HG03439 (cell line): ENCODE measurements around the gene ABI3BP.
"Not testable (repeated sequence)": the region's sequence is repeated elsewhere in the genome, so short reads cannot be mapped to it uniquely, and the experiment has no call there.

ENCODE experiments used
- ATAC-seq: cut with Tn5 transposase; IDR thresholded peaks from one replicate; pipeline ENCODE4 v1.9.1; 2021; ENCODE audit warnings: mild to moderate bottlenecking, moderate library complexity; ENCODE audit not compliant: unreplicated experiment

ABI3BP gene

DNA sequence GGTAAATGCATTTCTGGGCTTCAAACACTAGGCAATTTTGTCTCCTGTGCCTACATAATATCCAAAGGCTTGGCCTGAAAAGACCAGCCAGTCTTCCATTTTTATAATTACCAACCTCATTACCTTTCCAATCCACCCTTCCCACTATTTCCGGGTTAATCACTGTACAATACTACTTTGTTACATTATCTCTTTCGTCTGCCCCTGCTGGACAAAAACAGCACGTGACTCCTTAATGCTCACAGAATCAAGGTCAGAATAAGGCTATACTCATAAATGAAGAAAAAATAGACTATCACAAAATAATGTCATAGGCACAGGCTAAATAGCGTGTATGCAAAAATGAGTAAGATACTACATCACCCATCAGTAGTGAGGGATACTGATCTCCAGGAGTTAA is 40.1 kb downstream of the ABI3BP start:
- no peak for ATAC-seq

- ATAC-seq = no peak
These were observed 46.1 kb downstream of the ABI3BP start for GRCh38 chr3:100947119-100947518.

GRCh38 chr3:100946096-100946495 is 47.1 kb downstream of the ABI3BP start:
- ATAC-seq = not testable (repeated sequence)

DNA sequence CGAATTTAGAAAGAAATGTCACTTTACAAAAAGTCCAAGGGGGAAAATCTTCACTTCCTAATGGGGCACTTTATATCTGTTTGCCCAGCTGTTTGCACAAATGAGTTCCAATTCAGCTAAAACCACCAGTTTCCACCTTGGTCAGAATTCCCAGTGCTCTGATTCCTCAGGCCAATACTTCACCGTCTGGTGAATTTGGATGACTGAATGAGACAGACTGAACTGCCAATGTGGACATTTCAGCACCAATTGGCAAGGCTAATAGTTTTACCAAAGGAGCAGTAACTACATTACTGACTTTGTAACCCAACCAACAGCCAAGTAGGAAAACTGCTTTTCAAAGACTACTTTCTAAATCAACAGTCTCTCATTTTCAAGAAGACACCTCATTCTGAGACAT is 51.8 kb downstream of the ABI3BP start:
- ATAC-seq = no peak

DNA sequence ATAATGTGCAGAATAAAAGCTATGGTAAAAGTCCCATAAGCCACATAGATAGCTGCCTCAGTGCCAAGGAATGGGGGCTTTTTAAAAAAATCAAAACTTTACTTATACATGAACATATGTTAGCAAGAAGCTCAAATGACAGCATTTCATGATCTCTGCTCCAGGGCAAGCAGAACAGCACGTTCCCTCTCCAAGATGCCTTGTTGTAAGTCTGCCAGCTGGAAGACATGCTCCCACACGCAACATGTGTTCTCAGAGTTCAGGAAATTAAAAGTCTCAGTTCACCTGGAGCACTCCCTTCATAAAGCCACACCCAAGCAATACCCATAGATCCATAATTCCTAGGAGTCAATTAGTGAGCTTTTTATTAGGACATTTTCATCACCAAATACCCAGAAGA is 52.2 kb downstream of the ABI3BP start:
- ATAC-seq = no peak

DNA sequence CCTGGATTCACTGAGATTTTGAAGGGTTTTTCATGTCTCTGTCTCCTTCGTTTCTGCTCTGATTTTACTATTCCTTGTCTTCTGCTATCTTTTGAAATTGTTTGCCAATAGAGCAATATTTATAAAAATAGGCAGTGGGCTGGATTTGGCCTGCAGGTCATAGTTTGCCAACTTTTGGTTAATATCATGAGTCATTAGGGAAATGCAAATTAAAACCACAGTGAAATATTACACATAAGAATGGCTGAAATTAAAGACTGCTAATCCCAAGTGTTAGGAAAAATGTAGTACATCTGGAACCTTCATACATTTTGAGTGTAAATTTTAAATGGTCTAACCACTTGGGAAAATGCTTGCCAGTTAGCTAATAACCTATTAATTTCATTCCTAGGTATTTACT is 56.3 kb downstream of the ABI3BP start:
- ATAC-seq = no peak

DNA sequence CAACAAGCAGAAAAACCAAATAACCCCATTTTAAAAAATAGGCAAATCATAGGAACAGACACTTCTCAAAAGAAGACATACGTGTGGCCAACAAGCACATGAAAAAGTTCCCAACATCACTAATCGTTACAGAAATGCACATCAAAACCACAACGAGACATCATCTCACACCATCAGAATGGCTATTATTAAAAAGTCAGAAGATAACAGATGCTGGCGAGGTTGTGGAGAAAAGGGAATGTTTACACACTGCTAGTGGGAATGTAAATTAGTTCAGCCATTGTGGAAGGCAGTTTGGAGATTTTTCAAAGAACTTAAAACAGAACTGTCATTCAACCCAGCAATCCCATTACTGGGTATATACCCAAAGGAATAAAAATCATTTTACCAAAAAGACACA is 60.7 kb downstream of the ABI3BP start:
- ATAC-seq = no peak

GRCh38 chr3:100928638-100929428 is 64.4 kb downstream of the ABI3BP start:
- no peak for ATAC-seq

- no peak for ATAC-seq
These were observed 65.4 kb downstream of the ABI3BP start for GRCh38 chr3:100927775-100928174.

GRCh38 chr3:100915706-100916495 is 77.3 kb downstream of the ABI3BP start:
- ATAC-seq = no peak

GRCh38 chr3:100913870-100914648 is 79.2 kb downstream of the ABI3BP start:
- no peak for ATAC-seq

DNA sequence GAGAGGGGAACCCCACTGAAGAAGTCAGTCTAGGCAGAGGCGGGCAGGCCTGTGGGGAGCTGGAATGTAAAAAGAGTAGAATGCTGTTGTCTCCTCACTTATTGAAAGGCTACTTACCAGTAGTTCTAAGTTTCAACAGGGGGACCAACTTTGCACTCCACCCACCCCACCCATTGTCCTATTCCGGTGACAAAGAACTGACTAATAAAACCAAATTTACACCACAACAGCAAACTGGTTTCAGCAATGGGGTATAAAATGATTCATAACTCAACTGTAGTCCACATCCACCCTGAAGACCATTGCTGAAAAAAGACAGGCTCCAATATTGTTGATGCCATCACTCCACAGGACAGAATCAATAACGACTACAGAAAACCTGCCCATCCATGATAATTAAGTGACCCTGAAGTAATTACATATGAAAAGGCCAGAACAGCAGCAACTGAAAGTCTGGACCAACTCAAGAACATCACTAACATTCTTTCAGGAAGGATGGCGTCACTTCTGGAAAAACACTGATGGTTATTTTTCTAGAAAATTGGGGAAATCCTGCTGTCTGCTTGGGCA is 80.2 kb downstream of the ABI3BP start:
- no peak for ATAC-seq

GRCh38 chr3:100912571-100912970 is 80.7 kb downstream of the ABI3BP start:
- no peak for ATAC-seq

- ATAC-seq = no peak
These were observed 81.3 kb downstream of the ABI3BP start for GRCh38 chr3:100911956-100912355.

DNA sequence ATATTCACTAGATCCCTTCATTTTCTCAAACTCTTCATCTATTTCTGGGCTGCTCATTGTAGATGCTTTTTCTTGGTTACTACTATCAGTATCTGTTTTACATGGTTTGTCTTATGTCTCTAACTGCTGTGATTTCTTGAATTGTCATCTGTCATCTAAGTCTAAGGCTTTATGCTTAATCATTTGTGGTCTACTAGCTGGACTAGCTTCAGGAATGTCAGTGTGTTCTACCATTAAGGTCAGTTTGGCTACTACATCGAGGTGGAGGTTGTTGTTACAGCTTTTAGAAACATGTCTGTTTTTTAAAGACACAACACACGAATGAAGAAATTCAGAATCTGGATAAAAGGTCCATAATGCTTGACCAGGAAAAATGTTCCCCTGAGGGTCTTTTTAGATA is 82.2 kb downstream of the ABI3BP start:
- no peak for ATAC-seq

- ATAC-seq = no peak
These were observed 90.6 kb downstream of the ABI3BP start for GRCh38 chr3:100902572-100902971.

GRCh38 chr3:100900671-100901335 is 92.4 kb downstream of the ABI3BP start:
- no peak for ATAC-seq

GRCh38 chr3:100899440-100900091 is 93.7 kb downstream of the ABI3BP start:
- peak; percentile 77 for ATAC-seq

GRCh38 chr3:100898681-100899080 is 94.5 kb downstream of the ABI3BP start:
- no peak for ATAC-seq

DNA sequence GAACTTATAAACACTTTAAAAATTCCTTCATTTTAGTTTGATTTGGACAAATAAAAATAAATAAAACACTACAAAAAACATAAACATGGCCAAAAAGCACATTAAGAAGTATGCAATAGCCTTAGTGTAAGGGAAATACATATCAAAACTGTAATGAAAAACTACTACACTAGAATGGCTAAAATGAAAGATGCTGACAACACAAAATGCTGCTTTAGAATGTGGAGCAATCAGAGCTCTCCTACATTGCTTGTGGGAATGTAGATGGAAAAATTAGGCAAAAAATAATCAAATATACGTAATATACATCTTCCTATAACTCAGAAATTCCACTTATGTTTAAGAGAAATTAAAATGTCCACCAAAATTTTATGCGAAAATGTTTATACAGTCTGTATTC is 96.2 kb downstream of the ABI3BP start:
- ATAC-seq = no peak
